ENCODE data around the gene CDH12. TPM values are rescaled to one million over a fixed set of nuclear protein-coding genes. Genes with fewer than 3 reads are reported as not detected.

The CDH12 gene
- total RNA-seq, 1 experiment from 2014 or later = not detected

DNA sequence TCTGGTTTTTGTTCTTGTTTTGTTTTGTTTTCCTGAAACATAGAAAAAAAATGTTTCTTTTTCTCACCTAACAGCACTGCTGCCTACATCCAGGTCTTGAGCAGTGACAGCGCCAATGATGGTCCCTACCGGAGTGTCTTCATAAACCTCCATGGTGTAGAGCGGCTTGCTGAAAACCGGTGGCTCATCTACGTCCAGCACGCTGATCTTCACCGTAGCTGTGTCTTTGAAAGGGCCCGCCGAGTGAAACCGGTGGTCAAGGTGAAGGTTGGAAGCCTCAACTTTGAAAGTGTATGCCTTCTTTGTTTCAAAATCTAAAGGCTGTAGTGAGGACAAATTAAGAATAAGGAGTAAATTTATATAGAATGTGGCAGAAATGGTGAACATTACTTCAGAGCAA, 1051.0 kb downstream of the CDH12 start:
- Histone ChIP-seq H4K91ac (ENCODE audit: insufficient read length, low read depth, low read length) (no peak overlapping the region), H4K5ac (ENCODE audit: insufficient read length, low read depth, low read length) (no peak overlapping the region), H2BK120ac (ENCODE audit: low read depth, low read length, poor library complexity, severe bottlenecking) (no peak overlapping the region), H3K18ac (ENCODE audit: insufficient read length, low read depth, low read length) (no peak overlapping the region), H2BK20ac (ENCODE audit: low read depth, low read length, poor library complexity, severe bottlenecking) (no peak overlapping the region), H3K27me3 (ENCODE audit: insufficient read depth, low read length) (no peaks in the 10 kb centered on the region), H3K27ac (ENCODE audit: insufficient read length, low read depth, low read length) (no peak overlapping the region), H3K9ac (ENCODE audit: extremely low read depth, insufficient read length, low read length) (no peak overlapping the region), H2AFZ (ENCODE audit: low read length) (no peak overlapping the region), H3K4ac (ENCODE audit: low read depth, low read length) (no peak overlapping the region), H2BK5ac (ENCODE audit: insufficient read length, low read length) (no peak overlapping the region), H3K4me2 (ENCODE audit: insufficient read depth, insufficient read length, low read length) (no peak overlapping the region), H3T11ph (ENCODE audit: low read length) (no peak overlapping the region), H4K20me1 (ENCODE audit: control insufficient read depth, insufficient read depth, insufficient read length) (no peaks in the 10 kb centered on the region), H3K4me1 (ENCODE audit: insufficient read depth, low read length) (no peaks in the 10 kb centered on the region), H3K23ac (ENCODE audit: insufficient read length, low read depth, low read length) (no peak overlapping the region), H3K23me2 (ENCODE audit: insufficient read length, low read depth, low read length, poor library complexity, severe bottlenecking) (no peaks in the 10 kb centered on the region), H3K14ac (ENCODE audit: insufficient read depth, low read length) (no peak overlapping the region), H4K8ac (replicated peaks; ENCODE audit: insufficient read length, low read depth, low read length) (no peak overlapping the region), H3K79me1 (ENCODE audit: insufficient read depth, low read depth, low read length, poor library complexity, severe bottlenecking) (no peaks in the 10 kb centered on the region), H2BK12ac (ENCODE audit: insufficient read length, low read depth, low read length) (no peak overlapping the region), H3K56ac (ENCODE audit: insufficient read length, low read depth, low read length) (no peak overlapping the region), H2BK15ac (ENCODE audit: low read depth, low read length) (no peak overlapping the region), H3K79me2 (ENCODE audit: insufficient read depth, low read length) (no peaks in the 10 kb centered on the region), H3K9me3 (ENCODE audit: control insufficient read depth, low read depth, low read length) (no peaks in the 10 kb centered on the region), H2AK5ac (ENCODE audit: insufficient read length, low read length) (no peak overlapping the region)
- DNase-seq = no peak
- Mint-ChIP-seq H3K27ac (no peak overlapping the region), H3K27me3 (ENCODE audit: low read depth) (no peaks in the 10 kb centered on the region), H3K9me3 (no peaks in the 10 kb centered on the region; a peak in 1 of 5 replicates), H3K4me3 (no peak overlapping the region), H3K36me3 (ENCODE audit: insufficient read depth in 1 of 3, low read depth in 3 of 3) (no peaks in the 10 kb centered on the region), H3K4me1 (peaks cover 0 to 6% of the 10 kb centered on the region in 2 experiments; a peak in 3 of 4 replicates)
- TF ChIP-seq CTCF (conservative IDR thresholded peaks at IDR 0.05) = no peak
- no CpG with 5 or more reads among the region's 10 CpGs for WGBS (ENCODE audit: extremely low coverage, insufficient read length, low lambda C conversion rate)
